HCT116 (cell line): Measurements from ENCODE around the gene HOPX. TPM values are rescaled to one million over a fixed set of nuclear protein-coding genes. Genes with fewer than 3 reads are reported as not detected.

Experiments
- ATAC-seq: fragments of 200-7000 bp; cut with Tn5 transposase; 2 replicates; pipeline ENCODE4 v1.9.1; 2020; ENCODE audit warnings: mild to moderate bottlenecking, moderate library complexity
- BruUV-seq: library from RNA; stranded (reverse); fragments of 400-500 nt; replicated peaks from 2 replicates; lab custom pipeline; 2021; lab: Mats Ljungman, UMichigan
- CTCF ChIA-PET: fragments of 300-600 bp; sonication (Branson Sonifier 250); formaldehyde crosslinking; loops from one replicate; lab custom pipeline; 2021; ENCODE audit warnings: antibody characterized with exemption; lab: Charles Lee
- POLR2A ChIA-PET: fragments of 300-600, 350-600 bp; sonication (Branson Sonifier 250); formaldehyde crosslinking; loops from one replicate; lab custom pipeline; 2021; ENCODE audit warnings: antibody characterized with exemption; lab: Charles Lee
- RAD21 ChIA-PET, 2 experiments: fragments of 300-600 bp; sonication (Branson Sonifier 250); formaldehyde crosslinking; loops; one replicate each; lab custom pipeline; 2023; ENCODE audit warnings: low total read pairs in 2 of 2; ENCODE audit not compliant: uncharacterized antibody in 2 of 2, unreplicated experiment in 2 of 2, low non-redundant PET in 1 of 2; lab: Charles Lee
- DNase-seq: peaks from one replicate; pipeline ENCODE4 v3.0.0-alpha.2; 2010; ENCODE audit warnings: low read depth, low spot score
- H2AFZ ChIP-seq: fragments of 200-600 bp; shearing (Covaris generic), sonication (generic); 2 replicates; pipeline ENCODE4 v1.6.1; 2017; ENCODE audit warnings: low read depth, mixed run types, mixed read lengths, antibody characterized with exemption, low read length; ENCODE audit not compliant: poor library complexity, severe bottlenecking
- H3K27ac ChIP-seq: 2 replicates; pipeline ENCODE4 v1.5.1; 2012; ENCODE audit warnings: low read depth, low read length
- H3K27me3 ChIP-seq: fragments of 200-600 bp; sonication (generic); 2 replicates; pipeline ENCODE4 v1.6.1; 2016; ENCODE audit warnings: mixed run types, low read length, mixed read lengths; ENCODE audit not compliant: insufficient read depth
- H3K36me3 ChIP-seq, 2 experiments: fragments of 200-500 bp in 1 of 2; fragments of 200-600 bp in 1 of 2; sonication (Bioruptor generic) in 1 of 2; sonication (generic) in 1 of 2; 2 replicates each; pipeline versions ENCODE4 v1.5.1 to v1.6.1; 2014 to 2016; ENCODE audit warnings: low read length in 2 of 2, inconsistent platforms in 1 of 2, mixed read lengths in 1 of 2, mixed run types in 1 of 2; ENCODE audit not compliant: insufficient read depth in 2 of 2, control insufficient read depth in 1 of 2
- H3K4me1 ChIP-seq, 2 experiments: fragments of 200-600 bp in 1 of 2; sonication (generic) in 1 of 2; 2 replicates each; pipeline versions ENCODE4 v1.5.1 to v1.6.1; 2012 to 2017; ENCODE audit warnings: low read length in 2 of 2, inconsistent platforms in 1 of 2, mild to moderate bottlenecking in 1 of 2, mixed read lengths in 1 of 2, mixed run types in 1 of 2, moderate library complexity in 1 of 2; ENCODE audit not compliant: insufficient read depth in 2 of 2, control insufficient read depth in 1 of 2
- H3K4me2 ChIP-seq: fragments of 200-600 bp; sonication (generic); 2 replicates; pipeline ENCODE4 v1.6.1; 2017; ENCODE audit warnings: mixed run types, low read length, mixed read lengths
- H3K4me3 ChIP-seq, 2 experiments: fragments of 200-600 bp in 1 of 2; sonication (generic) in 1 of 2; replicated peaks in 1 of 2; 2 replicates each; pipeline ENCODE4 v1.5.1; 2011 to 2016; ENCODE audit warnings: low read length in 2 of 2, control low read depth in 1 of 2, low read depth in 1 of 2, mild to moderate bottlenecking in 1 of 2, mixed read lengths in 1 of 2, mixed run types in 1 of 2
- H3K79me2 ChIP-seq: fragments of 200-600 bp; sonication (generic); 2 replicates; pipeline ENCODE4 v1.6.1; 2017; ENCODE audit warnings: mild to moderate bottlenecking, mixed run types, low read length, moderate library complexity, mixed read lengths; ENCODE audit not compliant: insufficient read depth
- H3K9ac ChIP-seq: fragments of 200-600 bp; sonication (generic); 2 replicates; pipeline ENCODE4 v1.6.1; 2016; ENCODE audit warnings: low read length, mixed read lengths
- H3K9me2 ChIP-seq: fragments of 200-600 bp; sonication (generic), shearing (Covaris generic); 2 replicates; pipeline ENCODE4 v1.6.1; 2017; ENCODE audit warnings: mixed run types, mild to moderate bottlenecking, moderate library complexity; ENCODE audit not compliant: insufficient read depth
- H3K9me3 ChIP-seq, 2 experiments: fragments of 200-500 bp in 1 of 2; fragments of 200-600 bp in 1 of 2; sonication (Bioruptor generic) in 1 of 2; sonication (generic) in 1 of 2; 2 replicates each; pipeline ENCODE4 v1.6.1; 2014 to 2017; ENCODE audit warnings: low read length in 2 of 2, mixed read lengths in 2 of 2, inconsistent platforms in 1 of 2, low read depth in 1 of 2, mild to moderate bottlenecking in 1 of 2, mixed run types in 1 of 2, moderate library complexity in 1 of 2; ENCODE audit not compliant: control insufficient read depth in 1 of 2, insufficient read depth in 1 of 2
- H4K20me1 ChIP-seq: fragments of 200-600 bp; sonication (generic), shearing (Covaris generic); 2 replicates; pipeline ENCODE4 v1.6.1; 2017; ENCODE audit warnings: mixed run types, mild to moderate bottlenecking, moderate library complexity; ENCODE audit not compliant: insufficient read depth
- CBX3 ChIP-seq: IDR thresholded peaks from 2 replicates; pipeline ENCODE4 v1.6.1; 2012; ENCODE audit warnings: low read depth
- CEBPB ChIP-seq: IDR thresholded peaks from 2 replicates; pipeline ENCODE4 v1.6.1; 2012; ENCODE audit warnings: low read depth
- EZH2phosphoT487 ChIP-seq: fragments of 200-600 bp; IDR thresholded peaks from 2 replicates; pipeline ENCODE4 v1.6.1; 2018; ENCODE audit warnings: antibody characterized with exemption, borderline replicate concordance
- POLR2AphosphoS5 ChIP-seq: IDR thresholded peaks from 2 replicates; pipeline ENCODE4 v1.6.1; 2011; ENCODE audit warnings: mild to moderate bottlenecking, low read depth, low read length, moderate library complexity
- RAD21 ChIP-seq: IDR thresholded peaks from 2 replicates; pipeline ENCODE4 v1.6.1; 2012; ENCODE audit warnings: low read depth, mild to moderate bottlenecking
- ZNF274 ChIP-seq: fragments of 200-500 bp; sonication (Bioruptor generic); IDR thresholded peaks from 2 replicates; pipeline ENCODE4 v1.6.1; 2014; ENCODE audit warnings: mild to moderate bottlenecking, low read depth, low read length, inconsistent platforms
- intact Hi-C: fragments of 100-400 bp; cut with micrococcal nuclease; formaldehyde crosslinking; loops from 2 replicates; pipeline ENCODE4 v1.10.0; 2022
- total RNA-seq: library from RNA; stranded (reverse); gene quantifications from one replicate; pipeline ENCODE4 v1.2.1, GENCODE V29; 2021; ENCODE audit not compliant: unreplicated experiment
- TF ChIP-seq, protein P1 (sequence below), 3 experiments: fragments of 200-600 bp in 1 of 3; sonication (generic) in 1 of 3; IDR thresholded peaks in 2 of 3; conservative IDR thresholded peaks in 1 of 3; 2 replicates each; pipeline ENCODE4 v1.5.1; 2012 to 2017; ENCODE audit warnings: low read depth in 2 of 3, low read length in 2 of 3, antibody characterized with exemption in 1 of 3, borderline replicate concordance in 1 of 3, control low read depth in 1 of 3, mild to moderate bottlenecking in 1 of 3, mixed read lengths in 1 of 3, mixed run types in 1 of 3, moderate library complexity in 1 of 3; ENCODE audit not compliant: insufficient read depth in 1 of 3
- TF ChIP-seq, protein P2 (sequence below): IDR thresholded peaks from 2 replicates; pipeline ENCODE4 v1.6.1; 2011; ENCODE audit warnings: mild to moderate bottlenecking, low read length, moderate library complexity; ENCODE audit not compliant: insufficient replicate concordance; ENCODE audit errors: extremely low read depth

HOPX gene
- total RNA-seq, 1 experiment from 2014 or later = 0.42 TPM

GRCh38 chr4:56666279-56666678 is 14.8 kb downstream of the HOPX start:
- intact Hi-C loops = no loop called here

More at GRCh38 chr4:56666279-56666678, 14.8 kb downstream of the HOPX start:
- H3K79me2 ChIP-seq = no peaks in the 10 kb centered on the region
- ATAC-seq (no peak), DNase-seq (no peak)
- ChIA-PET RAD21 (no interaction called here), POLR2A (no interaction called here), CTCF (no interaction called here)
- H3K9ac ChIP-seq = no peak overlapping the region
- H3K4me2 ChIP-seq = no peak overlapping the region
- BruUV-seq = no TSS peak
- no peaks in the 10 kb centered on the region for H4K20me1 ChIP-seq
- H3K27me3 ChIP-seq = no peaks in the 10 kb centered on the region
- H3K36me3 ChIP-seq = no peaks in the 10 kb centered on the region
- no peak overlapping the region for H3K27ac ChIP-seq
- H3K4me3 ChIP-seq = no peak overlapping the region
- H3K4me1 ChIP-seq = peaks cover 0 to 7% of the 10 kb centered on the region in 2 experiments; a peak in 1 of 4 replicates
- no peaks in the 10 kb centered on the region for H3K9me2 ChIP-seq
- H3K9me3 ChIP-seq = no peaks in the 10 kb centered on the region
- no peak overlapping the region for H2AFZ ChIP-seq
- TF ChIP-seq, protein P1, sequence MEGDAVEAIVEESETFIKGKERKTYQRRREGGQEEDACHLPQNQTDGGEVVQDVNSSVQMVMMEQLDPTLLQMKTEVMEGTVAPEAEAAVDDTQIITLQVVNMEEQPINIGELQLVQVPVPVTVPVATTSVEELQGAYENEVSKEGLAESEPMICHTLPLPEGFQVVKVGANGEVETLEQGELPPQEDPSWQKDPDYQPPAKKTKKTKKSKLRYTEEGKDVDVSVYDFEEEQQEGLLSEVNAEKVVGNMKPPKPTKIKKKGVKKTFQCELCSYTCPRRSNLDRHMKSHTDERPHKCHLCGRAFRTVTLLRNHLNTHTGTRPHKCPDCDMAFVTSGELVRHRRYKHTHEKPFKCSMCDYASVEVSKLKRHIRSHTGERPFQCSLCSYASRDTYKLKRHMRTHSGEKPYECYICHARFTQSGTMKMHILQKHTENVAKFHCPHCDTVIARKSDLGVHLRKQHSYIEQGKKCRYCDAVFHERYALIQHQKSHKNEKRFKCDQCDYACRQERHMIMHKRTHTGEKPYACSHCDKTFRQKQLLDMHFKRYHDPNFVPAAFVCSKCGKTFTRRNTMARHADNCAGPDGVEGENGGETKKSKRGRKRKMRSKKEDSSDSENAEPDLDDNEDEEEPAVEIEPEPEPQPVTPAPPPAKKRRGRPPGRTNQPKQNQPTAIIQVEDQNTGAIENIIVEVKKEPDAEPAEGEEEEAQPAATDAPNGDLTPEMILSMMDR (IDR thresholded peaks at IDR 0.05 in 2 of 3, conservative IDR thresholded peaks at IDR 0.05 in 1 of 3; ENCODE audit: borderline replicate concordance in 1 of 3, insufficient read depth in 1 of 3, low read depth in 2 of 3, low read length in 2 of 3) = no peak
- no peak for TF ChIP-seq POLR2AphosphoS5
- TF ChIP-seq, protein P2, sequence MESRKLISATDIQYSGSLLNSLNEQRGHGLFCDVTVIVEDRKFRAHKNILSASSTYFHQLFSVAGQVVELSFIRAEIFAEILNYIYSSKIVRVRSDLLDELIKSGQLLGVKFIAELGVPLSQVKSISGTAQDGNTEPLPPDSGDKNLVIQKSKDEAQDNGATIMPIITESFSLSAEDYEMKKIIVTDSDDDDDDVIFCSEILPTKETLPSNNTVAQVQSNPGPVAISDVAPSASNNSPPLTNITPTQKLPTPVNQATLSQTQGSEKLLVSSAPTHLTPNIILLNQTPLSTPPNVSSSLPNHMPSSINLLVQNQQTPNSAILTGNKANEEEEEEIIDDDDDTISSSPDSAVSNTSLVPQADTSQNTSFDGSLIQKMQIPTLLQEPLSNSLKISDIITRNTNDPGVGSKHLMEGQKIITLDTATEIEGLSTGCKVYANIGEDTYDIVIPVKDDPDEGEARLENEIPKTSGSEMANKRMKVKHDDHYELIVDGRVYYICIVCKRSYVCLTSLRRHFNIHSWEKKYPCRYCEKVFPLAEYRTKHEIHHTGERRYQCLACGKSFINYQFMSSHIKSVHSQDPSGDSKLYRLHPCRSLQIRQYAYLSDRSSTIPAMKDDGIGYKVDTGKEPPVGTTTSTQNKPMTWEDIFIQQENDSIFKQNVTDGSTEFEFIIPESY = no peak
- TF ChIP-seq EZH2phosphoT487 = no peak
- no peak for TF ChIP-seq ZNF274
- no peak for TF ChIP-seq RAD21
- TF ChIP-seq CEBPB = no peak
- no peak for TF ChIP-seq CBX3
